GM18511 (cell line): ENCODE measurements around the gene SYNDIG1.

Experiments used
- ATAC-seq: cut with Tn5 transposase; IDR thresholded peaks from one replicate; pipeline ENCODE4 v1.9.1; 2021; ENCODE audit warnings: mild to moderate bottlenecking, moderate library complexity; ENCODE audit not compliant: unreplicated experiment

SYNDIG1 gene

GRCh38 chr20:24583169-24583792, 113.9 kb downstream of the SYNDIG1 start:
- no peak for ATAC-seq

- no peak for ATAC-seq
These were observed 114.6 kb downstream of the SYNDIG1 start for GRCh38 chr20:24584078-24584477.

GRCh38 chr20:24584538-24585356, 115.3 kb downstream of the SYNDIG1 start:
- ATAC-seq = no peak

- no peak for ATAC-seq
These were observed 116.5 kb downstream of the SYNDIG1 start for GRCh38 chr20:24585796-24586522.

GRCh38 chr20:24586523-24586840, 117.1 kb downstream of the SYNDIG1 start:
- ATAC-seq = no peak

- no peak for ATAC-seq
These were observed 118.1 kb downstream of the SYNDIG1 start for GRCh38 chr20:24587384-24588046.

GRCh38 chr20:24588047-24588635, 118.7 kb downstream of the SYNDIG1 start:
- no peak for ATAC-seq

GRCh38 chr20:24588725-24589340, 119.4 kb downstream of the SYNDIG1 start:
- ATAC-seq = no peak

GRCh38 chr20:24589381-24589780, 120.0 kb downstream of the SYNDIG1 start:
- ATAC-seq = no peak

- no peak for ATAC-seq
These were observed 120.4 kb downstream of the SYNDIG1 start for GRCh38 chr20:24589815-24590177.

GRCh38 chr20:24590178-24590982, 121.0 kb downstream of the SYNDIG1 start:
- ATAC-seq = no peak

GRCh38 chr20:24597051-24597450, 127.6 kb downstream of the SYNDIG1 start:
- no peak for ATAC-seq

- ATAC-seq = no peak
These were observed 128.9 kb downstream of the SYNDIG1 start for GRCh38 chr20:24598346-24598745.

GRCh38 chr20:24598996-24599395, 129.6 kb downstream of the SYNDIG1 start:
- ATAC-seq = no peak

- no peak for ATAC-seq
These were observed 130.6 kb downstream of the SYNDIG1 start for GRCh38 chr20:24600012-24600411.

GRCh38 chr20:24603454-24603853, 134.0 kb downstream of the SYNDIG1 start:
- no peak for ATAC-seq

GRCh38 chr20:24604966-24605665, 135.7 kb downstream of the SYNDIG1 start:
- ATAC-seq = no peak

- ATAC-seq = no peak
These were observed 136.6 kb downstream of the SYNDIG1 start for GRCh38 chr20:24605937-24606455.

- ATAC-seq = no peak
These were observed 138.0 kb downstream of the SYNDIG1 start for GRCh38 chr20:24607402-24607801.
